GM23338 (cell line): Measurements from ENCODE around the gene CNTNAP2. TPM values are rescaled to one million over a fixed set of nuclear protein-coding genes. Genes with fewer than 3 reads are reported as not detected.

Source experiments
- ATAC-seq: fragments of 200-7000 bp; cut with Tn5 transposase; 3 replicates; pipeline ENCODE4 v1.9.1; 2020
- DNase-seq: peaks from one replicate; pipeline ENCODE4 v3.0.0-alpha.2; 2015; ENCODE audit warnings: low spot score
- H2AFZ ChIP-seq: fragments of 200-600 bp; sonication (generic); 2 replicates; pipeline ENCODE4 v1.8.0; 2016; ENCODE audit warnings: antibody characterized with exemption, mild to moderate bottlenecking, moderate library complexity
- H3F3A ChIP-seq: fragments of 200-600 bp; sonication (generic); replicated peaks from 2 replicates; pipeline ENCODE4 v1.8.0; 2017; ENCODE audit warnings: antibody characterized with exemption, mixed run types, low read depth
- H3K27ac ChIP-seq: fragments of 200-600 bp; sonication (generic); 2 replicates; pipeline ENCODE4 v1.6.1; 2016; ENCODE audit warnings: low read depth
- H3K27me3 ChIP-seq: fragments of 200-600 bp; sonication (generic); 2 replicates; pipeline ENCODE4 v1.8.0; 2016; ENCODE audit warnings: mild to moderate bottlenecking, mixed run types, moderate library complexity; ENCODE audit not compliant: insufficient read depth
- H3K36me3 ChIP-seq: fragments of 200-600 bp; sonication (generic); 2 replicates; pipeline ENCODE4 v1.8.0; 2016; ENCODE audit warnings: mild to moderate bottlenecking; ENCODE audit not compliant: insufficient read depth
- H3K4me1 ChIP-seq: fragments of 200-600 bp; sonication (generic); 2 replicates; pipeline ENCODE4 v1.8.0; 2016; ENCODE audit warnings: mild to moderate bottlenecking, moderate library complexity; ENCODE audit not compliant: insufficient read depth
- H3K4me2 ChIP-seq: fragments of 200-600 bp; sonication (generic); 2 replicates; pipeline ENCODE4 v1.7.1; 2017; ENCODE audit warnings: mixed run types
- H3K4me3 ChIP-seq: fragments of 200-600 bp; sonication (generic); 2 replicates; pipeline ENCODE4 v1.6.1; 2016; ENCODE audit warnings: mixed run types
- H3K79me2 ChIP-seq: fragments of 200-600 bp; sonication (generic); replicated peaks from 2 replicates; pipeline ENCODE4 v1.8.0; 2017; ENCODE audit warnings: mild to moderate bottlenecking; ENCODE audit not compliant: insufficient read depth
- H3K9me2 ChIP-seq: fragments of 200-600 bp; sonication (generic); 2 replicates; pipeline ENCODE4 v1.8.0; 2017; ENCODE audit not compliant: insufficient read depth
- H4K20me1 ChIP-seq: fragments of 200-600 bp; sonication (generic); replicated peaks from 2 replicates; pipeline ENCODE4 v1.8.0; 2017; ENCODE audit warnings: mild to moderate bottlenecking; ENCODE audit not compliant: insufficient read depth
- H3K27ac Mint-ChIP-seq: 2 replicates; pipeline ENCODE4 v1.8.0; 2020; ENCODE audit warnings: inconsistent platforms, mild to moderate bottlenecking, moderate library complexity, mixed read lengths
- H3K27me3 Mint-ChIP-seq: 3 replicates; pipeline ENCODE4 v1.8.0; 2022; ENCODE audit warnings: low read depth, mild to moderate bottlenecking, moderate library complexity, mixed read lengths, inconsistent platforms; ENCODE audit not compliant: insufficient read depth, poor library complexity
- H3K36me3 Mint-ChIP-seq: 3 replicates; pipeline ENCODE4 v1.8.0; 2021; ENCODE audit warnings: low read depth, mild to moderate bottlenecking, inconsistent platforms, moderate library complexity, mixed read lengths
- H3K4me1 Mint-ChIP-seq: 3 replicates; pipeline ENCODE4 v1.8.0; 2020; ENCODE audit warnings: mild to moderate bottlenecking, inconsistent platforms, mixed read lengths
- H3K4me3 Mint-ChIP-seq: 3 replicates; pipeline ENCODE4 v1.8.0; 2021; ENCODE audit warnings: moderate library complexity, mild to moderate bottlenecking, inconsistent platforms, mixed read lengths
- H3K9me3 Mint-ChIP-seq: 3 replicates; pipeline ENCODE4 v1.8.0; 2020; ENCODE audit warnings: moderate library complexity, mild to moderate bottlenecking, inconsistent platforms, mixed read lengths
- CREB1 ChIP-seq: fragments of 250-450 bp; sonication (Bioruptor Pico); IDR thresholded peaks from 2 replicates; pipeline ENCODE4 v1.5.0; 2020; ENCODE audit warnings: low read depth, mild to moderate bottlenecking, moderate library complexity
- EZH2 ChIP-seq: fragments of 200-600 bp; sonication (generic); IDR thresholded peaks from one replicate; pipeline ENCODE4 v1.8.0; 2017; ENCODE audit warnings: antibody characterized with exemption, mild to moderate bottlenecking, low read depth; ENCODE audit not compliant: unreplicated experiment
- EZH2phosphoT487 ChIP-seq: fragments of 200-600 bp; sonication (generic); IDR thresholded peaks from one replicate; pipeline ENCODE4 v1.8.1; 2018; ENCODE audit warnings: antibody characterized with exemption; ENCODE audit not compliant: unreplicated experiment
- JUNB ChIP-seq: IDR thresholded peaks from one replicate; pipeline ENCODE4 v1.6.1; 2016; ENCODE audit warnings: antibody characterized with exemption; ENCODE audit not compliant: unreplicated experiment
- NANOG ChIP-seq: IDR thresholded peaks from 2 replicates; pipeline ENCODE4 v1.6.1; 2016; ENCODE audit warnings: antibody characterized with exemption, borderline replicate concordance
- POLR2AphosphoS5 ChIP-seq: IDR thresholded peaks from 2 replicates; pipeline ENCODE4 v1.6.1; 2016; ENCODE audit warnings: antibody characterized with exemption, low read depth
- STAT1 ChIP-seq: IDR thresholded peaks from one replicate; pipeline ENCODE4 v1.6.1; 2016; ENCODE audit warnings: antibody characterized with exemption; ENCODE audit not compliant: unreplicated experiment
- ZNF114 ChIP-seq: fragments of 250-450 bp; sonication (Bioruptor Pico); IDR thresholded peaks from 2 replicates; pipeline ENCODE4 v1.5.0; 2020; ENCODE audit warnings: mild to moderate bottlenecking, moderate library complexity
- ZNF331 ChIP-seq: fragments of 250-450 bp; sonication (Bioruptor Pico); IDR thresholded peaks from 2 replicates; pipeline ENCODE4 v1.5.0; 2020; ENCODE audit warnings: low read depth, mild to moderate bottlenecking, moderate library complexity
- polyA plus RNA-seq: library from polyadenylated mRNA; unstranded; fragments of >200 nt; fragmentation: Nextera tagmentation; extraction: Ambion mirVana; gene quantifications from 2 replicates; pipeline ENCODE4 v1.2.1, GENCODE V29; 2016
- total RNA-seq: library from RNA; depleted of rRNA; stranded (reverse); fragments of >200 nt; shearing (Covaris generic); gene quantifications from 2 replicates; pipeline ENCODE4 v1.2.3, GENCODE V29; 2014
- TF ChIP-seq, protein P1 (sequence below): IDR thresholded peaks from one replicate; pipeline ENCODE4 v1.6.1; 2018; ENCODE audit warnings: antibody characterized with exemption; ENCODE audit not compliant: unreplicated experiment
- TF ChIP-seq, protein P2 (sequence below): fragments of 250-450 bp; sonication (Bioruptor Pico); IDR thresholded peaks from 2 replicates; pipeline ENCODE4 v1.5.0; 2020; ENCODE audit warnings: mild to moderate bottlenecking, moderate library complexity
- TF ChIP-seq, protein P3 (sequence below), 2 experiments: fragments of 200-600 bp in 1 of 2; sonication (generic) in 1 of 2; conservative IDR thresholded peaks; 2 replicates each; pipeline versions ENCODE4 v1.5.1 to v1.6.1; 2016 to 2017; ENCODE audit warnings: antibody characterized with exemption in 2 of 2, low read depth in 2 of 2, mild to moderate bottlenecking in 2 of 2, moderate library complexity in 1 of 2
- TF ChIP-seq, protein P4 (sequence below): IDR thresholded peaks from 2 replicates; pipeline ENCODE4 v1.6.1; 2016; ENCODE audit warnings: antibody characterized with exemption

The CNTNAP2 gene
- total and polyA plus RNA-seq, 2 experiments from 2014 or later: 38.2 to 61.3 TPM

DNA sequence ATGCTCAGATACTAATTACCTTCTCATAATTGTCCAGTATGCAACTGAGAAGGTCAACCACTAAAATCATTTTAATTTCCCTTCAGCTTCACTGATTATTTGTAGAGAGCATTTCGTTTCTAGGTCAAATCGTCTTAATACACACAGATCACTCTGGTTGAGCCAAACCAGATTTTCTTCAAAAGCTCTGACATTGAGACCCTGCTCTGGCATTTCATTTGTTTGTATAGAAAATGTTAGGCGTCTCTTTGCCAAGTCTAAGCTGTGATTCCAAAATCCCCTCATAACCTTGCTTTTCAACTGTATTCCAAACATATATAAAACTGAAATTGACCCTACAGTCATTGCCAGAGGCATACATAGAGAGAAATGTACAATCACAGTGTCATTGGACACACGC, 520.0 kb downstream of the CNTNAP2 start:
- Histone ChIP-seq H3K4me3 (no peak overlapping the region), H3K27me3 (no peaks in the 10 kb centered on the region), H3K79me2 (no peaks in the 10 kb centered on the region), H3K4me2 (no peak overlapping the region), H3F3A (no peaks in the 10 kb centered on the region), H3K36me3 (no peaks in the 10 kb centered on the region), H4K20me1 (no peaks in the 10 kb centered on the region), H2AFZ (no peak overlapping the region), H3K4me1 (no peaks in the 10 kb centered on the region), H3K27ac (no peak overlapping the region), H3K9me2 (no peaks in the 10 kb centered on the region)
- ATAC-seq (no peak), DNase-seq (no peak)
- Mint-ChIP-seq H3K9me3 (peaks cover 7% of the 10 kb centered on the region; the same call in 2 of the 3 replicates), H3K27me3 (peaks cover 2% of the 10 kb centered on the region), H3K4me3 (no peak overlapping the region), H3K36me3 (no peaks in the 10 kb centered on the region), H3K27ac (no peak overlapping the region), H3K4me1 (peaks cover 8% of the 10 kb centered on the region)
- TF ChIP-seq EZH2: no peak
- TF ChIP-seq, protein P1, sequence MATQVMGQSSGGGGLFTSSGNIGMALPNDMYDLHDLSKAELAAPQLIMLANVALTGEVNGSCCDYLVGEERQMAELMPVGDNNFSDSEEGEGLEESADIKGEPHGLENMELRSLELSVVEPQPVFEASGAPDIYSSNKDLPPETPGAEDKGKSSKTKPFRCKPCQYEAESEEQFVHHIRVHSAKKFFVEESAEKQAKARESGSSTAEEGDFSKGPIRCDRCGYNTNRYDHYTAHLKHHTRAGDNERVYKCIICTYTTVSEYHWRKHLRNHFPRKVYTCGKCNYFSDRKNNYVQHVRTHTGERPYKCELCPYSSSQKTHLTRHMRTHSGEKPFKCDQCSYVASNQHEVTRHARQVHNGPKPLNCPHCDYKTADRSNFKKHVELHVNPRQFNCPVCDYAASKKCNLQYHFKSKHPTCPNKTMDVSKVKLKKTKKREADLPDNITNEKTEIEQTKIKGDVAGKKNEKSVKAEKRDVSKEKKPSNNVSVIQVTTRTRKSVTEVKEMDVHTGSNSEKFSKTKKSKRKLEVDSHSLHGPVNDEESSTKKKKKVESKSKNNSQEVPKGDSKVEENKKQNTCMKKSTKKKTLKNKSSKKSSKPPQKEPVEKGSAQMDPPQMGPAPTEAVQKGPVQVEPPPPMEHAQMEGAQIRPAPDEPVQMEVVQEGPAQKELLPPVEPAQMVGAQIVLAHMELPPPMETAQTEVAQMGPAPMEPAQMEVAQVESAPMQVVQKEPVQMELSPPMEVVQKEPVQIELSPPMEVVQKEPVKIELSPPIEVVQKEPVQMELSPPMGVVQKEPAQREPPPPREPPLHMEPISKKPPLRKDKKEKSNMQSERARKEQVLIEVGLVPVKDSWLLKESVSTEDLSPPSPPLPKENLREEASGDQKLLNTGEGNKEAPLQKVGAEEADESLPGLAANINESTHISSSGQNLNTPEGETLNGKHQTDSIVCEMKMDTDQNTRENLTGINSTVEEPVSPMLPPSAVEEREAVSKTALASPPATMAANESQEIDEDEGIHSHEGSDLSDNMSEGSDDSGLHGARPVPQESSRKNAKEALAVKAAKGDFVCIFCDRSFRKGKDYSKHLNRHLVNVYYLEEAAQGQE: no peak
- no peak for TF ChIP-seq EZH2phosphoT487
- no peak for TF ChIP-seq CREB1
- no peak for TF ChIP-seq JUNB
- TF ChIP-seq, protein P2, sequence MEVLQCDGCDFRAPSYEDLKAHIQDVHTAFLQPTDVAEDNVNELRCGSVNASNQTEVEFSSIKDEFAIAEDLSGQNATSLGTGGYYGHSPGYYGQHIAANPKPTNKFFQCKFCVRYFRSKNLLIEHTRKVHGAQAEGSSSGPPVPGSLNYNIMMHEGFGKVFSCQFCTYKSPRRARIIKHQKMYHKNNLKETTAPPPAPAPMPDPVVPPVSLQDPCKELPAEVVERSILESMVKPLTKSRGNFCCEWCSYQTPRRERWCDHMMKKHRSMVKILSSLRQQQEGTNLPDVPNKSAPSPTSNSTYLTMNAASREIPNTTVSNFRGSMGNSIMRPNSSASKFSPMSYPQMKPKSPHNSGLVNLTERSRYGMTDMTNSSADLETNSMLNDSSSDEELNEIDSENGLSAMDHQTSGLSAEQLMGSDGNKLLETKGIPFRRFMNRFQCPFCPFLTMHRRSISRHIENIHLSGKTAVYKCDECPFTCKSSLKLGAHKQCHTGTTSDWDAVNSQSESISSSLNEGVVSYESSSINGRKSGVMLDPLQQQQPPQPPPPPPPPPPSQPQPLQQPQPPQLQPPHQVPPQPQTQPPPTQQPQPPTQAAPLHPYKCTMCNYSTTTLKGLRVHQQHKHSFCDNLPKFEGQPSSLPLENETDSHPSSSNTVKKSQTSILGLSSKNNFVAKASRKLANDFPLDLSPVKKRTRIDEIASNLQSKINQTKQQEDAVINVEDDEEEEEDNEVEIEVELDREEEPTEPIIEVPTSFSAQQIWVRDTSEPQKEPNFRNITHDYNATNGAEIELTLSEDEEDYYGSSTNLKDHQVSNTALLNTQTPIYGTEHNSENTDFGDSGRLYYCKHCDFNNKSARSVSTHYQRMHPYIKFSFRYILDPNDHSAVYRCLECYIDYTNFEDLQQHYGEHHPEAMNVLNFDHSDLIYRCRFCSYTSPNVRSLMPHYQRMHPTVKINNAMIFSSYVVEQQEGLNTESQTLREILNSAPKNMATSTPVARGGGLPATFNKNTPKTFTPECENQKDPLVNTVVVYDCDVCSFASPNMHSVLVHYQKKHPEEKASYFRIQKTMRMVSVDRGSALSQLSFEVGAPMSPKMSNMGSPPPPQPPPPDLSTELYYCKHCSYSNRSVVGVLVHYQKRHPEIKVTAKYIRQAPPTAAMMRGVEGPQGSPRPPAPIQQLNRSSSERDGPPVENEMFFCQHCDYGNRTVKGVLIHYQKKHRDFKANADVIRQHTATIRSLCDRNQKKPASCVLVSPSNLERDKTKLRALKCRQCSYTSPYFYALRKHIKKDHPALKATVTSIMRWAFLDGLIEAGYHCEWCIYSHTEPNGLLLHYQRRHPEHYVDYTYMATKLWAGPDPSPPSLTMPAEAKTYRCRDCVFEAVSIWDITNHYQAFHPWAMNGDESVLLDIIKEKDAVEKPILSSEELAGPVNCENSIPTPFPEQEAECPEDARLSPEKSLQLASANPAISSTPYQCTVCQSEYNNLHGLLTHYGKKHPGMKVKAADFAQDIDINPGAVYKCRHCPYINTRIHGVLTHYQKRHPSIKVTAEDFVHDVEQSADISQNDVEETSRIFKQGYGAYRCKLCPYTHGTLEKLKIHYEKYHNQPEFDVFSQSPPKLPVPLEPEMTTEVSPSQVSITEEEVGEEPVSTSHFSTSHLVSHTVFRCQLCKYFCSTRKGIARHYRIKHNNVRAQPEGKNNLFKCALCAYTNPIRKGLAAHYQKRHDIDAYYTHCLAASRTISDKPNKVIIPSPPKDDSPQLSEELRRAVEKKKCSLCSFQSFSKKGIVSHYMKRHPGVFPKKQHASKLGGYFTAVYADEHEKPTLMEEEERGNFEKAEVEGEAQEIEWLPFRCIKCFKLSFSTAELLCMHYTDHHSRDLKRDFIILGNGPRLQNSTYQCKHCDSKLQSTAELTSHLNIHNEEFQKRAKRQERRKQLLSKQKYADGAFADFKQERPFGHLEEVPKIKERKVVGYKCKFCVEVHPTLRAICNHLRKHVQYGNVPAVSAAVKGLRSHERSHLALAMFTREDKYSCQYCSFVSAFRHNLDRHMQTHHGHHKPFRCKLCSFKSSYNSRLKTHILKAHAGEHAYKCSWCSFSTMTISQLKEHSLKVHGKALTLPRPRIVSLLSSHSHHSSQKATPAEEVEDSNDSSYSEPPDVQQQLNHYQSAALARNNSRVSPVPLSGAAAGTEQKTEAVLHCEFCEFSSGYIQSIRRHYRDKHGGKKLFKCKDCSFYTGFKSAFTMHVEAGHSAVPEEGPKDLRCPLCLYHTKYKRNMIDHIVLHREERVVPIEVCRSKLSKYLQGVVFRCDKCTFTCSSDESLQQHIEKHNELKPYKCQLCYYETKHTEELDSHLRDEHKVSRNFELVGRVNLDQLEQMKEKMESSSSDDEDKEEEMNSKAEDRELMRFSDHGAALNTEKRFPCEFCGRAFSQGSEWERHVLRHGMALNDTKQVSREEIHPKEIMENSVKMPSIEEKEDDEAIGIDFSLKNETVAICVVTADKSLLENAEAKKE: no peak
- TF ChIP-seq, protein P3, sequence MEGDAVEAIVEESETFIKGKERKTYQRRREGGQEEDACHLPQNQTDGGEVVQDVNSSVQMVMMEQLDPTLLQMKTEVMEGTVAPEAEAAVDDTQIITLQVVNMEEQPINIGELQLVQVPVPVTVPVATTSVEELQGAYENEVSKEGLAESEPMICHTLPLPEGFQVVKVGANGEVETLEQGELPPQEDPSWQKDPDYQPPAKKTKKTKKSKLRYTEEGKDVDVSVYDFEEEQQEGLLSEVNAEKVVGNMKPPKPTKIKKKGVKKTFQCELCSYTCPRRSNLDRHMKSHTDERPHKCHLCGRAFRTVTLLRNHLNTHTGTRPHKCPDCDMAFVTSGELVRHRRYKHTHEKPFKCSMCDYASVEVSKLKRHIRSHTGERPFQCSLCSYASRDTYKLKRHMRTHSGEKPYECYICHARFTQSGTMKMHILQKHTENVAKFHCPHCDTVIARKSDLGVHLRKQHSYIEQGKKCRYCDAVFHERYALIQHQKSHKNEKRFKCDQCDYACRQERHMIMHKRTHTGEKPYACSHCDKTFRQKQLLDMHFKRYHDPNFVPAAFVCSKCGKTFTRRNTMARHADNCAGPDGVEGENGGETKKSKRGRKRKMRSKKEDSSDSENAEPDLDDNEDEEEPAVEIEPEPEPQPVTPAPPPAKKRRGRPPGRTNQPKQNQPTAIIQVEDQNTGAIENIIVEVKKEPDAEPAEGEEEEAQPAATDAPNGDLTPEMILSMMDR (conservative IDR thresholded peaks at IDR 0.05; ENCODE audit: low read depth in 2 of 2): no peak
- TF ChIP-seq, protein P4, sequence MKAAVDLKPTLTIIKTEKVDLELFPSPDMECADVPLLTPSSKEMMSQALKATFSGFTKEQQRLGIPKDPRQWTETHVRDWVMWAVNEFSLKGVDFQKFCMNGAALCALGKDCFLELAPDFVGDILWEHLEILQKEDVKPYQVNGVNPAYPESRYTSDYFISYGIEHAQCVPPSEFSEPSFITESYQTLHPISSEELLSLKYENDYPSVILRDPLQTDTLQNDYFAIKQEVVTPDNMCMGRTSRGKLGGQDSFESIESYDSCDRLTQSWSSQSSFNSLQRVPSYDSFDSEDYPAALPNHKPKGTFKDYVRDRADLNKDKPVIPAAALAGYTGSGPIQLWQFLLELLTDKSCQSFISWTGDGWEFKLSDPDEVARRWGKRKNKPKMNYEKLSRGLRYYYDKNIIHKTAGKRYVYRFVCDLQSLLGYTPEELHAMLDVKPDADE: no peak
- no peak for TF ChIP-seq ZNF331 (CRISPR knock-in tag)
- TF ChIP-seq ZNF114: no peak
- TF ChIP-seq STAT1: no peak
- no peak for TF ChIP-seq POLR2AphosphoS5
- no peak for TF ChIP-seq NANOG
